Fibroblast of the aortic adventitia (primary cell): ENCODE data around the gene SLC9B1. TPM values are rescaled to one million over a fixed set of nuclear protein-coding genes. Genes with fewer than 3 reads are reported as not detected.

Source experiments
- DNase-seq: peaks from one replicate; pipeline ENCODE4 v3.0.0-alpha.2; 2010; ENCODE audit warnings: low read depth
- H3K4me3 ChIP-seq: 2 replicates; pipeline ENCODE4 v1.5.1; 2011; ENCODE audit warnings: low read depth, mild to moderate bottlenecking, control low read depth, low read length, moderate library complexity
- total RNA-seq: library from RNA; depleted of rRNA; stranded (reverse); fragments of >200 nt; gene quantifications from 2 replicates; pipeline ENCODE4 v1.2.3, GENCODE V29; 2012; ENCODE audit warnings: low replicate concordance
- TF ChIP-seq, protein P1 (sequence below): IDR thresholded peaks from 2 replicates; pipeline ENCODE4 v1.5.1; 2011; ENCODE audit warnings: mild to moderate bottlenecking, low read length, control low read depth, inconsistent platforms; ENCODE audit not compliant: insufficient read depth

SLC9B1 gene
- total RNA-seq, 1 donor = 1.2 TPM

DNA sequence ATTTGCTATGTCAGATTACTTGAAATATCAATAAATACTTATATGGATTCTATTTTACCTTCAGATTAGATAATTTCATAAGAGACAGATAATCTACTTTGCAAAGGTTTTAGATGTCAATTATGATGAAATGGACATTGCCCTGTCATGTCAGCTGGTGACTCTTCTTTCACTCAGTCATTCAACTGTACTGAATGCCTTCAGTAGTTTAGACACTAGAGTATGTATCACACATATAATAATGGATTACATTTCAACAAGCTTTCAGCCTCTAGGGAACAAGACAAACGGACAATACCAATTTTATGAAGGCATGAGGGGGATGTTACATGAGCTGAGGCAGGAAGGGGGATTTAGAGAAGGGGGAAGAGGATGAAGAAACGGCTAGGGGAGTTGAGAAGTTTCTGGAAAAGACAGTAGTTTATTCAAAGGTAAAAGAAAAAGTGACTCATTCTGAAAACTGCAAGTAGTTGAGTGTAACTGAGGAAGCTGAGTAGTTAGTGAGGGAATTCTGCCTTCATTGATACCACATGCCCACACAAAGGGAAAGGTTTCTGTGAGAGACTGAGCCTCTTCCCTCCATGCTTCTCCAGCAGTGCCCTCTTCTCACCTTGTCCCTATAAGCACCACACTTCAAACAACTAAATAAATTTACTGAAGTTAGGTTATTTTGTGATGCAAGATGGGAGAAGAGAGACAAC, 31.4 kb upstream of the SLC9B1 start:
- TF ChIP-seq, protein P1, sequence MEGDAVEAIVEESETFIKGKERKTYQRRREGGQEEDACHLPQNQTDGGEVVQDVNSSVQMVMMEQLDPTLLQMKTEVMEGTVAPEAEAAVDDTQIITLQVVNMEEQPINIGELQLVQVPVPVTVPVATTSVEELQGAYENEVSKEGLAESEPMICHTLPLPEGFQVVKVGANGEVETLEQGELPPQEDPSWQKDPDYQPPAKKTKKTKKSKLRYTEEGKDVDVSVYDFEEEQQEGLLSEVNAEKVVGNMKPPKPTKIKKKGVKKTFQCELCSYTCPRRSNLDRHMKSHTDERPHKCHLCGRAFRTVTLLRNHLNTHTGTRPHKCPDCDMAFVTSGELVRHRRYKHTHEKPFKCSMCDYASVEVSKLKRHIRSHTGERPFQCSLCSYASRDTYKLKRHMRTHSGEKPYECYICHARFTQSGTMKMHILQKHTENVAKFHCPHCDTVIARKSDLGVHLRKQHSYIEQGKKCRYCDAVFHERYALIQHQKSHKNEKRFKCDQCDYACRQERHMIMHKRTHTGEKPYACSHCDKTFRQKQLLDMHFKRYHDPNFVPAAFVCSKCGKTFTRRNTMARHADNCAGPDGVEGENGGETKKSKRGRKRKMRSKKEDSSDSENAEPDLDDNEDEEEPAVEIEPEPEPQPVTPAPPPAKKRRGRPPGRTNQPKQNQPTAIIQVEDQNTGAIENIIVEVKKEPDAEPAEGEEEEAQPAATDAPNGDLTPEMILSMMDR = no peak
- H3K4me3 ChIP-seq = no peak overlapping the region
- DNase-seq = no peak

DNA sequence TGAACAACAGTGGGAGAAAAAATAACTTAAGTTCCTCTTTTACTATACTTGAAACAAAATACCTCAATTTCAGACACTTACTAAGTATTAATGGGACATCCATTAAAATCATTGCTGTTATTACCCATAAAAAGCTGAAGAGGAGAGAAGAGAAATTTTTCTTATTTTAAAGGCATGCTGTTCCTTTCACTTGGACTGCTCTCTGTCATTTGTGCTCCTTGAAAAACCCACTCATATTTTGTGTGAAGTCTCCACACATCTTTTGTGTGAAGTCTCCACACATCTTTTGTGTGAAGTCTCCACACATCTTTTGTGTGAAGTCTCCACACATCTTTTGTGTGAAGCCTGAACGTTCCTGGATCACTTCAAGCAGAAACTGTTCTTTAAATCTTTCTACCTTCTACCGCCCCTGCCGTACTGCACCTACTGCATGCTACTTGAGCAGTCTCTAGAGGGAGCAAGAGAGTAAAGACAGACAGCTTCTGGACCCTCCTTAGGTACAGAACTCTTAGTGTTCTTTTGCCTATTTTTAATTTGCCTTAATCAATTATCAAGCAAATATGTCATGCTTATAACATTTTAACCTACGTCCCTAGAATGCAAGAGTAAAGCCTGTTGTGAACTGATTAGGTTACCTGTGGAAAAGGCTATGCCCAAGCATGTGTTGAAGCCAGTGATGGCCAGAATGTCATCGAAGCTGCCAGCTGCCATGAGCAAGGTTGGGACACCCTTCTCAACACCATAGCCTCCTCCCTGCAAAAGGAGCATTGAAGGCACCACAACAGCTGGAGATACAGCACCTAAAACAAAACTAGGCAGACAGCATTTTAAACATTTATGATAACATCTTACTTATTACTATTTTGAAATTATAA, 27.1 kb upstream of the SLC9B1 start:
- H3K4me3 ChIP-seq = no peak overlapping the region
- peak; percentile 58 for DNase-seq
- TF ChIP-seq, protein P1 = peak; percentile 84

DNA sequence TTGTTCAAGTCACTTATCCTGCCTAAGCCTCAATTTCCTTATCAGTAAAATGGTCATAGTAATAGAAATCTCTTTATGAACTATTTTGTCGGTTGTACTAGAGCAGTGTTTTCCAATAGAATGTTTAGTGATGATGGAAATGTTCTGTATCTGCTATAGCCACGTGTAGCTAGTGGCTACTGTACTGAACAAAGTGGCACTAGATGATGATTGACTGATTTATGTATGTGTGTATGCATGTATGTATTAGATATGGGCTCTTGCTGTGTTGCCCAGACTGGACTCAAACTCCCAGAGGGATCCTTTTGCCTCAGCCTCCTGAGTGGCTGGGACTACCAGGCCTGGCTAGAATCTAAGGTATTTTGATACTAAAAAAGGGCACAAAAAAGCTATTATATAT, 24.7 kb upstream of the SLC9B1 start:
- TF ChIP-seq, protein P1 = no peak
- no peak for DNase-seq
- no peak overlapping the region for H3K4me3 ChIP-seq

DNA sequence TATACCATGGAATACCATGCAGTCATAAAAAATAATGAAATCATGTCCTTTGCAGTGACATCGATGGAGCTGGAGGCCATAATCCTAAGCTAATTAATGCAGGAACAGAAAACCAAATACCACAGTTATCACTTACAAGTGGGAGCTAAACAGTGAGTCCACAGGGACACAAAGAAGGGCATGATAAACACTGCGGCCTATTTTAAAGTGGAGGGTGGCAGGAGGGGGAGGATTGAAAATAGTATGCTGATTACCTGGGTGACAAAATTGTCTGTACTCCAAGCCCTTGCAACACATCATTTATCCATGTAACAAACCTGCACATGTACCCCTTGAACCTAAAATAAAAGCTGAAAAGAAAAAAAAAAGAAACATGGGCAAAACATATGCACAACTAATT, 16.7 kb upstream of the SLC9B1 start:
- TF ChIP-seq, protein P1 = no peak

DNA sequence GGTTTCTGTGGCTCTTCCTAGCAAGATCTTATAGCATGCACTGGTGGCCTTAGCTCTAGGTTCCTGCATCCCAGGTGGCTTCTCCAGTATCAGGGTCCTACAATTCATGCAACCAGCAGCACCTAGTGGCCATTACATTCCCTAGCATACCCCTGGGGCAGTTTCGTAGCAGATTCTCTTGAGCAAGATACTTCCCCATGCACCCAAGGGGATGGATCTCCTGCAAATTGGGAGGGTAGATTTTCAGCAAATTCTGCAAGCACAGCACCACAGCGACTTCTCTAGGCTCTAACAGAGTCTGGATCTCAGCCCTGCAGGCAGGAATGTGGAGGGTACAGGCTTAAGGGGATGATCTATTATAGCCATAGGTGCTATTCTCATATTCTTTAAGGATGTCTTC, 13.1 kb upstream of the SLC9B1 start:
- DNase-seq = peak; percentile 21
- TF ChIP-seq, protein P1 = peak; percentile 53
- no peak overlapping the region for H3K4me3 ChIP-seq

More for the DNA sequence above, 16.7 kb upstream of the SLC9B1 start:
- no peak for DNase-seq
- H3K4me3 ChIP-seq = no peak overlapping the region

DNA sequence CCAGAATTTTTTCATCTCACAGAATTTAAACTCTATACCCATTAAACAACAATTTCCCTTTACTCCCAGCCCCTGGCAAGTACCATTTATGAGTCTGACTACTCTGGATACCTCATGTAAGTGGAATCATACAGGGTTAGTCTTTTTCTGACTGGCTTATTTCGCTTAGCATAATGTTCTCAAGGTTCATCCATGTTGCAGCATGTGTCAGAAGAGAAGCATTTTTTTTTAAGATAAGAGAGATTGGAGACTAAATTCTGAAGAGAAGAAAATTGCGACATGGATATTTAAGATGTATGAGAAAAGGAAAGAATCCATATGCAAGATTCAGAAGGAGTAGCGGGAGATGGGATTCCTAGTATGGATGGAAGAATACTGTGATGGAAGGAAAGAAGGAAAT, 11.3 kb upstream of the SLC9B1 start:
- TF ChIP-seq, protein P1 = no peak
- no peak overlapping the region for H3K4me3 ChIP-seq
- DNase-seq = no peak
